Measurements from ENCODE around the gene RAPGEF3.

The RAPGEF3 gene

GRCh38 chr12:47777741-47778558 lies 19.3 kb upstream of the RAPGEF3 start:
- Histone ChIP-seq H3K9me3 (ENCODE audit: low read length) (no peaks in the 10 kb centered on the region), H2AFZ (ENCODE audit: low read depth, low read length) (no peak overlapping the region), H3K27me3 (ENCODE audit: insufficient read depth, low read length) (no peaks in the 10 kb centered on the region), H3K36me3 (ENCODE audit: insufficient read depth, low read length) (peaks cover 11% of the 10 kb centered on the region), H3K4me1 (ENCODE audit: insufficient read depth, low read length) (peaks cover 6% of the 10 kb centered on the region), H3K4me3 (ENCODE audit: low read length) (no peak overlapping the region)

DNA sequence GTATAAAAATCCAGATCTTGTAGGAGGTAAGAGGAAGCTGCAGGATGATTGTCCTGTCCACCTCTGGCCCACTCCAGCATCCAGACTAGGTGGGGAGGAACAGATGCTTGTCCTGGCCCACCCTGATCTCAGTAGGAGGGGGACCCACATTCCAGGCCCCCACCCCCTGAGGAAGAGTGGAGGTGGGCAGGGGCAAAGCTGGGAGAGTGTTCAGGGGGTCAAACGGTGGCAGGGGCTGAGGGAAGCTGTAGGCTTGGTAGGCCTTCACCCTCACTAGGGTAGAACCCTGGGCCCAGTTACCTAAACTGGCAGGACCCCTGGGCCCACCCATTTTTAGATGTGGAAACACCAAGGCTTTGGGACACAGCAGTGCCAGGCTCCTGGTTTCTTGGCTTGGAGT lies 18.5 kb upstream of the RAPGEF3 start:
- H3K4me1 ChIP-seq (ENCODE audit: insufficient read depth, low read length) = peaks cover 11% of the 10 kb centered on the region
- no peak overlapping the region for H3K4me3 ChIP-seq (ENCODE audit: low read length)
- no peaks in the 10 kb centered on the region for H3K9me3 ChIP-seq (ENCODE audit: low read length)
- H3K36me3 ChIP-seq (ENCODE audit: insufficient read depth, low read length) = peaks cover 3% of the 10 kb centered on the region
- no peak overlapping the region for H2AFZ ChIP-seq (ENCODE audit: low read depth, low read length)
- H3K27me3 ChIP-seq (ENCODE audit: insufficient read depth, low read length) = no peaks in the 10 kb centered on the region

- Histone ChIP-seq H3K9me3 (ENCODE audit: low read length) (no peaks in the 10 kb centered on the region), H3K27me3 (ENCODE audit: insufficient read depth, low read length) (no peaks in the 10 kb centered on the region), H3K36me3 (ENCODE audit: insufficient read depth, low read length) (no peaks in the 10 kb centered on the region), H2AFZ (ENCODE audit: low read depth, low read length) (no peak overlapping the region), H3K4me1 (ENCODE audit: insufficient read depth, low read length) (peaks cover 11% of the 10 kb centered on the region), H3K4me3 (ENCODE audit: low read length) (no peak overlapping the region)
Observed at GRCh38 chr12:47776471-47777143, 17.9 kb upstream of the RAPGEF3 start.

GRCh38 chr12:47775100-47775911 lies 16.6 kb upstream of the RAPGEF3 start:
- H2AFZ ChIP-seq (ENCODE audit: low read depth, low read length) = no peak overlapping the region
- H3K27me3 ChIP-seq (ENCODE audit: insufficient read depth, low read length) = no peaks in the 10 kb centered on the region

DNA sequence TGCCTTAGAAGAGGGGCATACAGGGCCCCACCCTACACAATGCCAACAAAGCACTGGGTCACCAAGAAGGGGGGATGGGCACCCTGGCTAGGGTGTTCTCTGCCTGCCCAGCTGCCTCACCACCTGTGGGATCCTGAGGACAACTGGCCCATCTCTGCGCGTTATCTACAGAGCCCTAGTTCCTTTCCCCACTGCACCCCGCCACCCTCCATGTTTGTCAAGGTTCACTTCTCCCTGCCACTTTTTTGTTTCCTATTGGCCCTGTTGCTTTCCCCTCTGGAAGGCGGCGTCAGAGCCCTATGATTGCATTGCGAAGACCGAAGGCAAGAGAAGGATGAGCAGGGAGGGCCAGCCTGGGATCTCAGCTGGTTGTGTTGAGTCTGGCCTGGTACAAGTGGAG lies 16.0 kb upstream of the RAPGEF3 start:
- H3K4me3 ChIP-seq (ENCODE audit: low read length) = no peak overlapping the region
- no peaks in the 10 kb centered on the region for H3K9me3 ChIP-seq (ENCODE audit: low read length)
- H3K4me1 ChIP-seq (ENCODE audit: insufficient read depth, low read length) = peaks cover 19% of the 10 kb centered on the region
- no peaks in the 10 kb centered on the region for H3K36me3 ChIP-seq (ENCODE audit: insufficient read depth, low read length)
- H3K27me3 ChIP-seq (ENCODE audit: insufficient read depth, low read length) = no peaks in the 10 kb centered on the region
- no peak overlapping the region for H2AFZ ChIP-seq (ENCODE audit: low read depth, low read length)

More at GRCh38 chr12:47775100-47775911, 16.6 kb upstream of the RAPGEF3 start:
- H3K4me3 ChIP-seq (ENCODE audit: low read length) = no peak overlapping the region
- no peaks in the 10 kb centered on the region for H3K9me3 ChIP-seq (ENCODE audit: low read length)
- no peaks in the 10 kb centered on the region for H3K36me3 ChIP-seq (ENCODE audit: insufficient read depth, low read length)
- H3K4me1 ChIP-seq (ENCODE audit: insufficient read depth, low read length) = peaks cover 14% of the 10 kb centered on the region

GRCh38 chr12:47773858-47774580 lies 15.3 kb upstream of the RAPGEF3 start:
- H3K4me3 ChIP-seq (ENCODE audit: low read length) = peak overlapping the region; percentile 77
- H3K4me1 ChIP-seq (ENCODE audit: insufficient read depth, low read length) = peaks cover 22% of the 10 kb centered on the region
- peak overlapping the region; percentile 87 for H2AFZ ChIP-seq (ENCODE audit: low read depth, low read length)
- no peaks in the 10 kb centered on the region for H3K36me3 ChIP-seq (ENCODE audit: insufficient read depth, low read length)
- H3K9me3 ChIP-seq (ENCODE audit: low read length) = no peaks in the 10 kb centered on the region
- H3K27me3 ChIP-seq (ENCODE audit: insufficient read depth, low read length) = no peaks in the 10 kb centered on the region

DNA sequence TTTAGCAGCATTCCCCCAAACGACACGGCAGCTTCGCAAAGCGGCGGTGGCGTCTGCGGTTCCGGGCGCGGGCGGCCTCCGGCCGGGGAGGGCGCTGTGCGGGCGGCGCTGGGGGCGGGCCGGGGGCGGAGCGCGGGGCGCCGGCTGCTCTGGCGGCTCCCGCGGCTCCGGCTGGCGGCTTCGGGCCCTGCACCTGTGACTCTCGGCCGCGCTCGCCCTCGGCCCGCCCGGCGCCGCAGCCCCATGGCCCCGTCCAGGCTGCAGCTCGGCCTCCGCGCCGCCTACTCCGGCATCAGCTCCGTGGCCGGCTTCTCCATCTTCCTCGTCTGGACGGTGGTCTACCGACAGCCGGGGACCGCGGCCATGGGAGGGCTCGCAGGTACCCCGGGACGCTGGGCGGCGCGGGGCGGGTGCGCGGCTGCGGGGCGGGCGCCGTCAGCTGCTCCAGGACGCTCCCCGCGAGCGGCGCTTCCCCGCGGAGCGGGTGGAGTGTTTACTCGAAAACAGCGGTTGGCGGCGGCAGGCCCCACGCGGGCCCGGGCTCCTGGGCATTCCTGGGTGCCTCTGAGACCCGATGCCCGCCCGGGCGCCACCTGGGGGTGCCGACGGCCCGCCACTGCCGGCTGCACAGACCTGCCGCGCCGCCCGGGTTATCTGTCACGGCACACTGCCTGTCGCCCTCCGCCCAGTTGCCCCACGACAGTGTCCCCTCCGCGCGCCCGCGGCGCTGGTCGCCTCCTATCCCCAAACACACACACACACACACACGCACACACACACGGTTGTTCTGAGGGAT lies 14.6 kb upstream of the RAPGEF3 start, which contains the start of gene SLC48A1:
Gene SLC48A1 (plus strand): TSS at position 177 of the 796 bp plus-strand sequence. CDS start 67 bp downstream, at position 244.
- H3K9me3 ChIP-seq (ENCODE audit: low read length) = no peaks in the 10 kb centered on the region
- peak within 1 kb of the TSS; percentile 77 for H3K4me3 ChIP-seq (ENCODE audit: low read length)
- H3K27me3 ChIP-seq (ENCODE audit: insufficient read depth, low read length) = no peaks in the 10 kb centered on the region
- H2AFZ ChIP-seq (ENCODE audit: low read depth, low read length) = peak within 1 kb of the TSS; percentile 87
- no peaks in the 10 kb centered on the region for H3K36me3 ChIP-seq (ENCODE audit: insufficient read depth, low read length)
- H3K4me1 ChIP-seq (ENCODE audit: insufficient read depth, low read length) = peaks cover 29% of the 10 kb centered on the region

GRCh38 chr12:47772738-47773061 lies 14.0 kb upstream of the RAPGEF3 start:
- no peaks in the 10 kb centered on the region for H3K36me3 ChIP-seq (ENCODE audit: insufficient read depth, low read length)
- no peaks in the 10 kb centered on the region for H3K9me3 ChIP-seq (ENCODE audit: low read length)
- peak overlapping the region; percentile 77 for H3K4me3 ChIP-seq (ENCODE audit: low read length)
- no peaks in the 10 kb centered on the region for H3K27me3 ChIP-seq (ENCODE audit: insufficient read depth, low read length)
- H2AFZ ChIP-seq (ENCODE audit: low read depth, low read length) = no peak overlapping the region
- H3K4me1 ChIP-seq (ENCODE audit: insufficient read depth, low read length) = peaks cover 30% of the 10 kb centered on the region

- no peaks in the 10 kb centered on the region for H3K9me3 ChIP-seq (ENCODE audit: low read length)
- H3K27me3 ChIP-seq (ENCODE audit: insufficient read depth, low read length) = no peaks in the 10 kb centered on the region
- H3K4me3 ChIP-seq (ENCODE audit: low read length) = peak overlapping the region; percentile 77
- no peaks in the 10 kb centered on the region for H3K36me3 ChIP-seq (ENCODE audit: insufficient read depth, low read length)
- H2AFZ ChIP-seq (ENCODE audit: low read depth, low read length) = no peak overlapping the region
- H3K4me1 ChIP-seq (ENCODE audit: insufficient read depth, low read length) = peaks cover 30% of the 10 kb centered on the region
Observed at GRCh38 chr12:47772094-47772660, 13.5 kb upstream of the RAPGEF3 start.

DNA sequence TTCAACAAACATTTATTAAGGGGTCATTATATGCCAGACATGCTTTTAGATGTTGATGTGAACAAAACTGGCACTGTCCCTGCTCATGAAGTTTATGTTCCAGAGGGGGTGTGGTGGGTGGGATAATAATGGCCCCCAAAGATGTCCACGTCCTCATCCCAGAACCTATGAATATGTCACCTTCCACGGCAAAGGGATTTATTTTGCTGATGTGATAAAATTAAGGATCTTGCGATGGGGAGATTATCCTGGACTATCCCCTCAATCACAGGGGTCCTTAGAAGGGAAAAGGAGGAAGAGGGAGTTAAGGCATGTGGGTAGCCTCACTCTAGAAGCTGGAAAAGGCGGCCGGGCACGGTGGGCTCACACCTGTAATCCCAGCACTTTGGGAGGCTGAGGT lies 12.6 kb upstream of the RAPGEF3 start:
- peaks cover 30% of the 10 kb centered on the region for H3K4me1 ChIP-seq (ENCODE audit: insufficient read depth, low read length)
- no peak overlapping the region for H3K4me3 ChIP-seq (ENCODE audit: low read length)
- no peaks in the 10 kb centered on the region for H3K27me3 ChIP-seq (ENCODE audit: insufficient read depth, low read length)
- H2AFZ ChIP-seq (ENCODE audit: low read depth, low read length) = no peak overlapping the region
- H3K36me3 ChIP-seq (ENCODE audit: insufficient read depth, low read length) = no peaks in the 10 kb centered on the region
- H3K9me3 ChIP-seq (ENCODE audit: low read length) = no peaks in the 10 kb centered on the region

- no peaks in the 10 kb centered on the region for H3K27me3 ChIP-seq (ENCODE audit: insufficient read depth, low read length)
- H2AFZ ChIP-seq (ENCODE audit: low read depth, low read length) = no peak overlapping the region
- no peak overlapping the region for H3K4me3 ChIP-seq (ENCODE audit: low read length)
- H3K4me1 ChIP-seq (ENCODE audit: insufficient read depth, low read length) = peaks cover 30% of the 10 kb centered on the region
- H3K9me3 ChIP-seq (ENCODE audit: low read length) = no peaks in the 10 kb centered on the region
- H3K36me3 ChIP-seq (ENCODE audit: insufficient read depth, low read length) = no peaks in the 10 kb centered on the region
Observed at GRCh38 chr12:47770086-47770726, 11.5 kb upstream of the RAPGEF3 start.
